GM12878 (cell line): ENCODE measurements around the gene MED1. TPM values are rescaled to one million over a fixed set of nuclear protein-coding genes. Genes with fewer than 3 reads are reported as not detected.

Experiments used
- ATAC-seq: fragments of 200-7000 bp; cut with Tn5 transposase; 3 replicates; pipeline ENCODE4 v1.9.1; 2020; ENCODE audit warnings: mild to moderate bottlenecking, moderate library complexity
- BruUV-seq: library from RNA; stranded (reverse); fragments of 400-500 nt; replicated peaks from 2 replicates; lab custom pipeline; 2021; lab: Mats Ljungman, UMichigan
- CTCF ChIA-PET: fragments of 300-600 bp; sonication (Branson Sonifier 250); formaldehyde crosslinking; extraction: SDS; loops from one replicate; lab custom pipeline; 2021; ENCODE audit warnings: inconsistent platforms; lab: Yijun Ruan, JAX
- POLR2A ChIA-PET: fragments of 350-600 bp; formaldehyde crosslinking; extraction: SDS; loops from one replicate; lab custom pipeline; 2021; ENCODE audit warnings: inconsistent platforms; lab: Charles Lee
- RAD21 ChIA-PET: fragments of 300-600 bp; sonication (Branson Sonifier 250); formaldehyde crosslinking; loops from one replicate; lab custom pipeline; 2023; ENCODE audit warnings: antibody characterized with exemption; ENCODE audit not compliant: unreplicated experiment; lab: Charles Lee
- SMC1A ChIA-PET: fragments of 300-600 bp; sonication (Branson Sonifier 250); formaldehyde crosslinking; loops from one replicate; lab custom pipeline; 2023; ENCODE audit not compliant: unreplicated experiment, uncharacterized antibody; lab: Charles Lee
- DNase-seq: peaks from one replicate; pipeline ENCODE4 v3.0.0-alpha.2; 2011; ENCODE audit warnings: low read depth, low spot score
- FAIRE-seq: peaks from 3 replicates; lab custom pipeline; 2011; peaks lifted over from hg19 to GRCh38; lab: Jason Lieb, UNC
- H2AFZ ChIP-seq: 2 replicates; pipeline ENCODE4 v1.6.0; 2011; ENCODE audit warnings: low read depth, low read length, control low read depth; ENCODE audit not compliant: control insufficient read depth
- H3K27ac ChIP-seq: 2 replicates; pipeline ENCODE4 v1.5.1; 2011; ENCODE audit warnings: control low read depth; ENCODE audit not compliant: control insufficient read depth, insufficient read depth
- H3K27me3 ChIP-seq, 2 experiments: replicated peaks in 1 of 2; 2 replicates each; pipeline versions ENCODE4 v1.6.0 to v1.6.1; 2011; ENCODE audit warnings: low read length in 1 of 2; ENCODE audit not compliant: control insufficient read depth in 2 of 2, insufficient read depth in 2 of 2
- H3K36me3 ChIP-seq, 2 experiments: 2 replicates each; pipeline ENCODE4 v1.5.1; 2011; ENCODE audit warnings: low read length in 1 of 2; ENCODE audit not compliant: control insufficient read depth in 2 of 2, insufficient read depth in 2 of 2
- H3K4me1 ChIP-seq: 2 replicates; pipeline ENCODE4 v1.6.1; 2011; ENCODE audit warnings: mild to moderate bottlenecking, low read length, moderate library complexity, mixed read lengths; ENCODE audit not compliant: control insufficient read depth, insufficient read depth
- H3K4me2 ChIP-seq: 2 replicates; pipeline ENCODE4 v1.6.0; 2011; ENCODE audit warnings: control low read depth; ENCODE audit not compliant: control insufficient read depth, insufficient read depth
- H3K4me3 ChIP-seq: fragments of 200-600 bp; sonication (generic); 2 replicates; pipeline ENCODE4 v1.5.1; 2016
- H3K79me2 ChIP-seq: 2 replicates; pipeline ENCODE4 v1.6.0; 2011; ENCODE audit warnings: low read length; ENCODE audit not compliant: control insufficient read depth, insufficient read depth
- H3K9ac ChIP-seq: 2 replicates; pipeline ENCODE4 v1.8.0; 2011; ENCODE audit warnings: low read length, control low read depth, mixed read lengths; ENCODE audit not compliant: control insufficient read depth, insufficient read depth
- H3K9me3 ChIP-seq: replicated peaks from 3 replicates; pipeline ENCODE4 v1.5.1; 2011; ENCODE audit warnings: mild to moderate bottlenecking, low read length; ENCODE audit not compliant: control insufficient read depth, insufficient read depth
- H4K20me1 ChIP-seq: 2 replicates; pipeline ENCODE4 v1.6.0; 2011; ENCODE audit not compliant: control insufficient read depth, insufficient read depth
- ATF7 ChIP-seq: fragments of 450-650 bp; IDR thresholded peaks from 2 replicates; pipeline ENCODE4 v1.6.1; 2016; ENCODE audit warnings: low read depth, mild to moderate bottlenecking
- BCL11A ChIP-seq: IDR thresholded peaks from 2 replicates; pipeline ENCODE4 v1.6.1; 2011; ENCODE audit warnings: low read depth, low read length
- FOXM1 ChIP-seq: IDR thresholded peaks from 2 replicates; pipeline ENCODE4 v1.6.1; 2012; ENCODE audit warnings: low read depth, mild to moderate bottlenecking, inconsistent platforms, low read length, moderate library complexity
- GATAD2B ChIP-seq: fragments of 450-650 bp; conservative IDR thresholded peaks from 2 replicates; pipeline ENCODE4 v1.6.1; 2017; ENCODE audit warnings: low read depth, mild to moderate bottlenecking, moderate library complexity
- HCFC1 ChIP-seq: fragments of 150-350 bp; IDR thresholded peaks from 2 replicates; pipeline ENCODE4 v1.6.1; 2014; ENCODE audit warnings: low read length
- HDAC2 ChIP-seq: fragments of 200-600 bp; sonication (generic); IDR thresholded peaks from 2 replicates; pipeline ENCODE4 v1.6.1; 2017
- NKRF ChIP-seq: fragments of 450-650 bp; conservative IDR thresholded peaks from 2 replicates; pipeline ENCODE4 v1.6.1; 2017; ENCODE audit warnings: mild to moderate bottlenecking, moderate library complexity
- RFX5 ChIP-seq: IDR thresholded peaks from 2 replicates; pipeline ENCODE4 v1.6.1; 2011; ENCODE audit warnings: low read depth, low read length, improper control_type of control experiment
- RUNX3 ChIP-seq: IDR thresholded peaks from 2 replicates; pipeline ENCODE4 v1.6.1; 2012; ENCODE audit warnings: low read length, inconsistent platforms
- SPI1 ChIP-seq: IDR thresholded peaks from 2 replicates; pipeline ENCODE4 v1.6.1; 2011; ENCODE audit warnings: low read depth, mild to moderate bottlenecking, low read length, moderate library complexity, borderline replicate concordance; ENCODE audit not compliant: insufficient read depth
- SRF ChIP-seq, 2 experiments: IDR thresholded peaks; 2 replicates each; pipeline ENCODE4 v1.6.1; 2011; ENCODE audit warnings: low read depth in 2 of 2, low read length in 2 of 2, mild to moderate bottlenecking in 1 of 2, moderate library complexity in 1 of 2
- TAF1 ChIP-seq: IDR thresholded peaks from 2 replicates; pipeline ENCODE4 v1.6.1; 2011; ENCODE audit warnings: mild to moderate bottlenecking, low read depth, low read length, borderline replicate concordance
- TBL1XR1 ChIP-seq: IDR thresholded peaks from 2 replicates; pipeline ENCODE4 v1.6.1; 2012; ENCODE audit warnings: low read depth, low read length, improper control_type of control experiment
- YBX1 ChIP-seq: fragments of 450-650 bp; IDR thresholded peaks from 2 replicates; pipeline ENCODE4 v1.6.1; 2016; ENCODE audit warnings: antibody characterized with exemption
- YY1 ChIP-seq: IDR thresholded peaks from 2 replicates; pipeline ENCODE4 v1.6.1; 2011; ENCODE audit warnings: low read depth, mild to moderate bottlenecking, low read length
- ZBTB4 ChIP-seq: fragments of 450-650 bp; formaldehyde crosslinking; IDR thresholded peaks from 2 replicates; pipeline ENCODE4 v1.4.0; 2022; ENCODE audit warnings: mild to moderate bottlenecking, moderate library complexity
- ZBTB40 ChIP-seq: fragments of 450-650 bp; IDR thresholded peaks from 2 replicates; pipeline ENCODE4 v1.6.1; 2016; ENCODE audit warnings: mild to moderate bottlenecking, moderate library complexity, borderline replicate concordance
- ZZZ3 ChIP-seq: IDR thresholded peaks from 2 replicates; pipeline ENCODE4 v1.6.1; 2011; ENCODE audit warnings: low read depth; ENCODE audit not compliant: control insufficient read depth, insufficient read length
- WGBS: methylation state at CpG from one replicate; pipeline ENCODE4 v1.1.6; 2016; ENCODE audit warnings: low lambda C conversion rate; ENCODE audit not compliant: insufficient replicate concordance, insufficient coverage; ENCODE audit errors: missing lambda C conversion rate; 5-methylcytosine and 5-hydroxymethylcytosine counted together
- in situ Hi-C: fragments of 300-500 bp; cut with MboI; formaldehyde crosslinking; loops from 9 replicates; pipeline ENCODE4 v1.14.3; 2018; ENCODE audit warnings: mixed read lengths
- intact Hi-C: fragments of 100-400 bp; cut with micrococcal nuclease; formaldehyde crosslinking; loops from one replicate; pipeline ENCODE4 v1.14.2; 2022; ENCODE audit not compliant: unreplicated experiment
- polyA plus RNA-seq, 11 experiments: library from polyadenylated mRNA; depleted of rRNA in 4 of 11; unstranded in 6 of 11; stranded (reverse) in 5 of 11; fragments of >200 nt; fragmentation: Nextera tagmentation in 4 of 11; fragmentation: Illumina TruSeq in 1 of 11; extraction: Ambion mirVana in 4 of 11; extraction: Trizol in 1 of 11; gene quantifications; 1 replicate in 1 of 11; 2 replicates in 10 of 11; pipeline versions ENCODE4 v1.2.1 to v1.2.3, GENCODE V29; 2011 to 2016; ENCODE audit warnings: inconsistent platforms in 2 of 11, missing spikeins in 2 of 11, low read depth in 1 of 11
- total RNA-seq, 4 experiments: library from RNA; depleted of rRNA in 3 of 4; stranded (reverse); fragments of >200 nt in 3 of 4; fragmentation: Illumina TruSeq in 1 of 4; extraction: Trizol in 1 of 4; gene quantifications; 2 replicates each; pipeline versions ENCODE4 v1.2.1 to v1.2.3, GENCODE V29; 2013 to 2021

The MED1 gene
- total and polyA plus RNA-seq, 10 of the 15 experiments (the other 5 are each of a cell fraction or from before 2014, with no cell fraction given): 8.7 to 50.1 (median 30.1) TPM

GRCh38 chr17:39359994-39360393, 91.1 kb downstream of the MED1 start:
- ATAC-seq (no peak), DNase-seq (no peak), FAIRE-seq (no peak)
- intact Hi-C loops: no loop called here
- Histone ChIP-seq H3K9me3 (no peaks in the 10 kb centered on the region), H3K4me2 (no peak overlapping the region), H3K4me3 (no peak overlapping the region), H4K20me1 (no peaks in the 10 kb centered on the region), H3K27me3 (no peaks in the 10 kb centered on the region), H2AFZ (no peak overlapping the region), H3K79me2 (no peaks in the 10 kb centered on the region), H3K4me1 (no peaks in the 10 kb centered on the region), H3K9ac (no peak overlapping the region), H3K27ac (no peak overlapping the region), H3K36me3 (no peaks in the 10 kb centered on the region)
- RAD21 ChIA-PET: no interaction called here
- no TSS peak for BruUV-seq
- TF ChIP-seq ZBTB40 (no peak), ATF7 (no peak), YY1 (no peak), NKRF (no peak), GATAD2B (no peak), HCFC1 (no peak), TAF1 (no peak), BCL11A (no peak), ZZZ3 (no peak), TBL1XR1 (no peak), SPI1 (no peak), FOXM1 (no peak), ZBTB4 (CRISPR knock-in tag) (no peak), HDAC2 (no peak), YBX1 (no peak), SRF (IDR thresholded peaks at IDR 0.05; ENCODE audit: low read depth in 2 of 2, low read length in 2 of 2) (no peak), RFX5 (no peak), RUNX3 (no peak)
- SMC1A ChIA-PET: no interaction called here
- CTCF ChIA-PET: no interaction called here
- in situ Hi-C loops: no loop called here
- 100% methylated on average over 1 of the region's 1 CpG for WGBS
- POLR2A ChIA-PET: no interaction called here
